HG03432 (cell line): ENCODE results near the gene KYNU.
"Not testable (repeated sequence)": the region's sequence is repeated elsewhere in the genome, so short reads cannot be mapped to it uniquely, and the experiment has no call there.

Experiments
- ATAC-seq: cut with Tn5 transposase; IDR thresholded peaks from one replicate; pipeline ENCODE4 v1.9.1; 2021; ENCODE audit warnings: mild to moderate bottlenecking, moderate library complexity; ENCODE audit not compliant: unreplicated experiment

The KYNU gene

GRCh38 chr2:143078104-143078503, 200.6 kb downstream of the KYNU start:
- ATAC-seq, result no peak

GRCh38 chr2:143081616-143082015, 204.2 kb downstream of the KYNU start:
- no peak for ATAC-seq

- peak; percentile 68 for ATAC-seq
Measured at GRCh38 chr2:143083636-143084035, 206.2 kb downstream of the KYNU start.

- no peak for ATAC-seq
Measured at GRCh38 chr2:143084462-143084861, 207.0 kb downstream of the KYNU start.

- peak; percentile 84 for ATAC-seq
Measured at GRCh38 chr2:143085125-143085784, 207.8 kb downstream of the KYNU start.

GRCh38 chr2:143087033-143087432, 209.6 kb downstream of the KYNU start:
- ATAC-seq, result no peak

GRCh38 chr2:143088388-143088787, 210.9 kb downstream of the KYNU start:
- ATAC-seq, result no peak

- not testable (repeated sequence) for ATAC-seq
Measured at GRCh38 chr2:143089520-143089919, 212.1 kb downstream of the KYNU start.
